ENCODE results near the gene RPS6KL1.

Gene RPS6KL1

DNA sequence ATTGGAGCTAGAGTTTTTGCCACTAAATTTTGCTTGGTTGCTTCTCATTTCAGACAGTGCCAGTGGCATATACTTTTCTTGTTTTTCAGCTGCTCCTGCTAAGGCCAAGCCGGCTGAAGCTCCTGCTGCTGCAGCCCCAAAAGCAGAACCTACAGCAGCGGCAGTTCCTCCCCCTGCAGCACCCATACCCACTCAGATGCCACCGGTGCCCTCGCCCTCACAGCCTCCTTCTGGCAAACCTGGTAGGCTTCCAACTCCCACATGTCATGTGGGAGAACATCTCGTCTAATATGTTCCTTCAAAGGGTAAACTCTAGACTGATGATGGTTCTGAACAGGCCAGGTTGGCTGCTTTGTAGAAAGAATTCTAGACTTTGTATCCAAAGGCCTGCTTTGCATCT is 30.3 kb downstream of the RPS6KL1 start:
- peaks cover 13% of the 10 kb centered on the region for H3K4me1 ChIP-seq
- DNase-seq (ENCODE audit: low spot score in 2 of 2): no peak
- in situ Hi-C loops (cut with MboI; ENCODE audit: low sequenced_read_pairs): no loop called here
- no peak overlapping the region for H3K4me3 ChIP-seq
- H3K36me3 ChIP-seq (replicated peaks): peaks cover 90% of the 10 kb centered on the region
- H3K27me3 ChIP-seq (ENCODE audit: low read depth): no peaks in the 10 kb centered on the region
- no peaks in the 10 kb centered on the region for H3K9me3 ChIP-seq

DNA sequence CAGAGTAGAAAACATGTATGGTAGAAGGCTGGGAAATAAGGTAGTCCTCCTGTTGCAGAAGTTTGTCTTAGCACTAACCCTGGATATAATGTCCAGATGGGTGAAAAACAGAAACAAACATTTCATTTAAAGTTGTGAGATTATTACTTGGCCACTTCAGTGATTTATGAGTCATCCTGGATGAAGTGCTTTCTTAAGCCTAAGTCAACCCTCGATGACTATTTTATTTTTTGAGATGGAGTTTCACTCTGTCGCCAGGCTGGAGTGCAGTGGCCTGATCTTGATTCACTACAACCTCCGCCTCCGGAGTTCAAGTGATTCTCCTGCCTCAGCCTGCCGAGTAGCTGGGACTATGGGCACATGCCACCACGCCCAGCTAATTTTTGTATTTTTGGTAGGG is 31.2 kb downstream of the RPS6KL1 start:
- no peak overlapping the region for H3K4me3 ChIP-seq
- H3K4me1 ChIP-seq: peaks cover 18% of the 10 kb centered on the region
- in situ Hi-C loops (cut with MboI; ENCODE audit: low sequenced_read_pairs): no loop called here
- peaks cover 88% of the 10 kb centered on the region for H3K36me3 ChIP-seq (replicated peaks)
- no peaks in the 10 kb centered on the region for H3K27me3 ChIP-seq (ENCODE audit: low read depth)
- no peak for DNase-seq (ENCODE audit: low spot score in 2 of 2)
- H3K9me3 ChIP-seq: no peaks in the 10 kb centered on the region

DNA sequence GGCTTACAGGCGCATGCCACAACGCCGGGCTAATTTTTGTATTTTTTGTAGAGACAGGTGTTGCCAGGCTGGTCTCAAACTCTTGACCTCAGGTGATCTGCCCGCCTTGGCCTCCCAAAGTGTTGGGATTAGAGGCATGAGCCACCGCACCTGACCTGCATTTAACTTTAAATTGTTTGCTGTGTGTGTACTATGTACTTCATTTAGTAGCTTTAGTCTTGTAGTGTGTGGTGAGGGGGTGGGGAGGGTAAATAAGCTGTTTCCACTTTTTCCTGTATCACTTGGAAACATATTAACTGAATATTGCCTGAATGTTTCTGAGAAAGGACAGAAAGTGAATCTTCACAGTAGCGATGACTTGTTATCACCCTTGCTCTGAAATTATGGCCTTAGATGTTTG is 32.8 kb downstream of the RPS6KL1 start:
- H3K9me3 ChIP-seq: no peaks in the 10 kb centered on the region
- peaks cover 77% of the 10 kb centered on the region for H3K36me3 ChIP-seq (replicated peaks)
- DNase-seq (ENCODE audit: low spot score in 2 of 2): no peak
- H3K27me3 ChIP-seq (ENCODE audit: low read depth): no peaks in the 10 kb centered on the region
- peaks cover 27% of the 10 kb centered on the region for H3K4me1 ChIP-seq
- H3K4me3 ChIP-seq: no peak overlapping the region
- in situ Hi-C loops (cut with MboI; ENCODE audit: low sequenced_read_pairs): no loop called here

DNA sequence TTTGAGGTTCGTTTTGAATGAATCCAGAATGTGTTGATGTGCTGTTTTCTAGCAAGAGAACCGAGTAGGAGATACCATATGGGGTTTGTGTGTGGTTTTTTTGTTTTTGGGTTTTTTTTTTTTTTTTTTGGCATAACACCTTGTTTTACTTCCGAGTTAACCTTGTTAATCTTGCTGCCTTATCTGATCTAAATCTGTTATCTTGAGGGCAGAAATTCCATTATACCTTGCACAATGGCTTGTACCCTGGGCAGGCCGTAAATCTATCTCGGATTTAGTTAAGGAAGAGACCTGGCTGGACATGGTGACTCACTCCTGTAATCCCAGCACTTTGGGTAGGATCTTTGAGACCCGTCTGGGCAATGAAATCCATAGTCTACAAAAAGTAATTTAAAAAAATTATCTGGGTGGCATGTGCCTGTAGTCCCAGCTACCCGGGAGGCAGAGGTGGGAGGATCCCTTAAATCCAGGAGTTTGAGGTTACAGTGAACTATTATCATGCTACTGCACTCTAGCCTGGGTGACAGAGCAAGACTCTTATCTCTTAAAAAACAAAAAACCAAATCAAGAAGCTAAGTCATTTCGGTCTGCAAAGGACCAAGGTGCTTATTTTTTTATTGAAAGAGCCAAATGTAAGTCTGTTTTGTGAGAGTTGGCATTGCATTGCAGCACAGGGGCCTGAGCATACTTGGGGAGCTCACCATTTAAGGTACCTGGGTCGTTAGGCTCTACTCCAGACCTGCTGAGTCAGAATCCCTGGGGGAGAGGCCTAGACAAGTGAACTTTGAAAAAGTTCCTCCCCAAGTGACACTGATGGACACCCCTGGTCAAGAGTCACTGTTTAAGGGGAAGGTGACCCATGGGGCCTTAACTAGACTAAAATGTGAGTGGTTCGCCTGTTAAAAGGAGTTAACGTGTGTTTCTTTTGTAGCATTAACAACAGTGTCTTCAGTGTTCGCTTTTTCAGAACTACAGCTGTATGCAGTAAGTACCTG is 34.6 kb downstream of the RPS6KL1 start:
- Histone ChIP-seq H3K4me3 (no peak overlapping the region), H3K27me3 (ENCODE audit: low read depth) (no peaks in the 10 kb centered on the region), H3K9me3 (no peaks in the 10 kb centered on the region), H3K36me3 (replicated peaks) (peaks cover 76% of the 10 kb centered on the region), H3K4me1 (peaks cover 43% of the 10 kb centered on the region)
- peak in 1 of 2 experiments; percentile 12 for DNase-seq (ENCODE audit: low spot score in 2 of 2)
- in situ Hi-C loops (cut with MboI; ENCODE audit: low sequenced_read_pairs): no loop called here

DNA sequence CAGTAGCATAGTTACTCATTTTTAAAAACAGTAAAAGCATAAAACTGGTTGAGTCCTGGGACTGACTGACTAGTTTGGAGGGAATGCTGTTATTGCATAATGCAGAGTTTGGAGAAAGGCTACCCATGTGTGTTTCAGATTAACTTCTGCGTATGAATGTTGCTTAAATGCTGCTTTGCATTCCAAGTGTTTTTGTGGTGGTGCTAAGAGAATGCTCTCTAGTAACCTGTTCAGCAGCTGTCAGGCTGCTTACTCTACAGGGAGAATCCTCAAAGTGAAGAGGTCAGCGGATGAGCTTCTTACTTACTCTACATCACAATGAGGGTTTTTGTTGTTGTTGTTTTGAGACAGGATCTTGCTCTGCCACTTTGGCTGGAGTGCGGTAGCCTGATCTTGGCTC is 37.1 kb downstream of the RPS6KL1 start:
- H3K27me3 ChIP-seq (ENCODE audit: low read depth): no peaks in the 10 kb centered on the region
- H3K4me3 ChIP-seq: no peak overlapping the region
- H3K36me3 ChIP-seq (replicated peaks): peaks cover 51% of the 10 kb centered on the region
- in situ Hi-C loops (cut with MboI; ENCODE audit: low sequenced_read_pairs): no loop called here
- no peak for DNase-seq (ENCODE audit: low spot score in 2 of 2)
- peaks cover 48% of the 10 kb centered on the region for H3K4me1 ChIP-seq
- no peaks in the 10 kb centered on the region for H3K9me3 ChIP-seq

DNA sequence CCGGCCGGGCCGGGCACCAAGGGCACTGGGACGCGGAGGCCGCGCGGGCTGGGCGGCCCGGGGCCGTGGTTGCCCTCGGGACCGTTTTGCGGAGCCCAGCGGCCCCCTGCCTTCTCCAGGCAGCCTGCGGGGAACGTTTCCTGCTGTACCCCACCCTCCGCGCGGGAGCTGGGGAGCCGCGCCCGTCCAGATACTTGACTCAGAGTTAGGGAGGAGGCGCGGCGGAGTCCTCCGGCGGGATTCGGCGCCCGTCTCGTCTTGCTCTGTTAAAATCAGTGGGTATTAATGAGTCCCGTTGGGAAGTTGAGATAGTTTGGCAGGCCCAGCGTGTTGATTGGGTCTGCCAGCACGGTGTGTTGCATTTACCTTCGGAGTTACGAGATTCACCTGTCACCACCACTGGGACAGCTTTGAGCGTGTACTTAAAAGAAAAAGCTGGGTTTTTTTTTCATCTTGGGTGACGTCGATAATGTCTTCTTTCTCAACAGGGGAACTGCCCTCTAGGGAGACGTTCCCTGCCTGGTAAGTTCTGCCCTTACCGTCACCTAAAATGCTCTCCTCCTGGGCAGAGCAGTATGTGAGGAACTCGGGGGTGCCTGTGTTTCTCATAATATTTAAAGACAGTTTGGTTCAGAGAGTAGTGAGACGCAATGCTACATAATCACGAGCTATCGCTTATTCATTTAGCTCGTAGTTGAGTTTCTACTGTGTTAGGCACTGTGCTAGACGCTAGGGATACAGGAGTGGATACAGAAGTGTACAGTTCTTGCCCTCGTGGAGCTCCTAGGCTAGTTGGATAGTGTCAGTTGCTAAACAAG is 40.7 kb downstream of the RPS6KL1 start:
- H3K36me3 ChIP-seq (replicated peaks): peaks cover 26% of the 10 kb centered on the region
- H3K4me3 ChIP-seq: peak overlapping the region; percentile 84
- DNase-seq (ENCODE audit: low spot score in 2 of 2): peak in 1 of 2 experiments; percentile 45
- H3K4me1 ChIP-seq: peaks cover 40% of the 10 kb centered on the region
- no peaks in the 10 kb centered on the region for H3K9me3 ChIP-seq
- in situ Hi-C loops (cut with MboI; ENCODE audit: low sequenced_read_pairs): no loop called here
- no peaks in the 10 kb centered on the region for H3K27me3 ChIP-seq (ENCODE audit: low read depth)

DNA sequence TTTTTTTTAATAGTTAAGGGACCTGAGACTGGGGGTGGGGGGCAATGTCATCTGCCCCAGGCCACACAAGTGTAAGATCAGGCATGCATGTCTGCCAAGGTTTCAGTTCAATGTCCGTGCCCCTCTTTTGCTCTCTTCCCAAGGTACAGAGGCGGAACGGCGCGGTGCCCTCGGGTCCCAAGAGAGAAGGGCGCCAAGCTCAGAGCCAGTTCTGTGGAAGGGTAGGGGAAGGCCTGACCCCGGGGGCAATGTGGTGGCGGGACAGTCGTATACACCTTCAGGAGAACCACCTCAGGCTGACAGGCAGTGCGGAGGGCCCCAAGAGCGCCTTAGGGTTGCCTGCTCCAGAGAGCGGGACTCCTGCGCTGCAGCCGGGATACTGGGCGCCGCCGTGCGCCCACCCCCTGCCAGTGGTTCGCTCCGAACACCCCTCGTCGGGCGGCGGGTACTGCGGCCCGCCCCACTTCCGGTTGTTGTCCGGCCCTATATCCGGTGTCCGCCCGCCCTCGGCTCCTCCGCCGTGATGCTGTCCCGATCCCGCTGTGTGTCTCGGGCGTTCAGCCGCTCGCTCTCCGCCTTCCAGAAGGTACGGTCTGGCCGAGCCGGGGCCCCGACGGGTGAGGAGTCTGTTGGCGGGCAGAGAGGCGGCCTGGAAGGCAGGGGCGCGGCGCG is 41.5 kb downstream of the RPS6KL1 start, which contains the start of gene DLST:
Gene DLST, plus strand, starts transcription at position 486 of the 672 bp plus-strand sequence. Its CDS starts 38 bp downstream, at position 524.
- peaks cover 37% of the 10 kb centered on the region for H3K4me1 ChIP-seq
- H3K4me3 ChIP-seq: peak within 1 kb of the TSS; percentile 84
- no peaks in the 10 kb centered on the region for H3K27me3 ChIP-seq (ENCODE audit: low read depth)
- peak; percentile 75 to 92 for DNase-seq (ENCODE audit: low spot score in 2 of 2)
- H3K36me3 ChIP-seq (replicated peaks): peaks cover 21% of the 10 kb centered on the region
- H3K9me3 ChIP-seq: no peaks in the 10 kb centered on the region
- in situ Hi-C loops (cut with MboI; ENCODE audit: low sequenced_read_pairs): no loop called here

DNA sequence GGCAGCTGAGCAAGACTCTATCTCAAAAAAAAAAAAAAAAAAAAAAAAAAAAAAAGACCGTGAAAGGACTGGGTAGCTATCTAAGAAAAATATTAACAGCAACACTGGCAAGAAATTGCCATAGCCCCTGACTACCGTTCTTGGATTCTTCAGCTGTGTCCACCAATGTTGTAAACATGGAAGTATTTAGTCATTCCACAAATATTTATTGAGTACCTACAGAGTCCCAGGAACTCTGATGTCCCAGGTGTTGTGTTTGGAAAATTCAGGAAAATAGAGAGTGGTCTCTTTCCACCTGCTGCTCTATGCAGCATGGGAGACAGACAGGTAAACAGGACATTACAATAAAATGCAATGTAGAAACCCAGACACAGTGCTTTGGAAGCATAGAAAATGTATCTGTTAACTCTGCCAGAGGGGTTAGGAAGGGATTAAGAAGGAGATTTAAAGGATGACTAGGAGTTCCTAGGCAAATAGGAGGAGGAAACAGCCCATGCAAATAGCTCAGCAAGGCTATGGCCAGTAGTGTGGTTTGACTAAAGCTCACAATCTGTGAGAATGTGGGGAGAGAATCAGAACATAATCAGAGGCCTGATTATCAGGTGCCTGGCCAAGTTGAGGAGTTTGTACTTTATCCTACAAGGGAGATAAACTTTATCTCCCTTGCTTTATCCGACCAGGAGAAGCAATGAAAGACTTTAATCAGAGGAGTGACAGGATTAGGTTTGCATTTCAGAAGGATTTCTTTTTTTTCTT is 43.5 kb downstream of the RPS6KL1 start:
- peaks cover 11% of the 10 kb centered on the region for H3K36me3 ChIP-seq (replicated peaks)
- no peak overlapping the region for H3K4me3 ChIP-seq
- in situ Hi-C loops (cut with MboI; ENCODE audit: low sequenced_read_pairs): no loop called here
- H3K4me1 ChIP-seq: peaks cover 23% of the 10 kb centered on the region
- no peak for DNase-seq (ENCODE audit: low spot score in 2 of 2)
- H3K27me3 ChIP-seq (ENCODE audit: low read depth): no peaks in the 10 kb centered on the region
- no peaks in the 10 kb centered on the region for H3K9me3 ChIP-seq

DNA sequence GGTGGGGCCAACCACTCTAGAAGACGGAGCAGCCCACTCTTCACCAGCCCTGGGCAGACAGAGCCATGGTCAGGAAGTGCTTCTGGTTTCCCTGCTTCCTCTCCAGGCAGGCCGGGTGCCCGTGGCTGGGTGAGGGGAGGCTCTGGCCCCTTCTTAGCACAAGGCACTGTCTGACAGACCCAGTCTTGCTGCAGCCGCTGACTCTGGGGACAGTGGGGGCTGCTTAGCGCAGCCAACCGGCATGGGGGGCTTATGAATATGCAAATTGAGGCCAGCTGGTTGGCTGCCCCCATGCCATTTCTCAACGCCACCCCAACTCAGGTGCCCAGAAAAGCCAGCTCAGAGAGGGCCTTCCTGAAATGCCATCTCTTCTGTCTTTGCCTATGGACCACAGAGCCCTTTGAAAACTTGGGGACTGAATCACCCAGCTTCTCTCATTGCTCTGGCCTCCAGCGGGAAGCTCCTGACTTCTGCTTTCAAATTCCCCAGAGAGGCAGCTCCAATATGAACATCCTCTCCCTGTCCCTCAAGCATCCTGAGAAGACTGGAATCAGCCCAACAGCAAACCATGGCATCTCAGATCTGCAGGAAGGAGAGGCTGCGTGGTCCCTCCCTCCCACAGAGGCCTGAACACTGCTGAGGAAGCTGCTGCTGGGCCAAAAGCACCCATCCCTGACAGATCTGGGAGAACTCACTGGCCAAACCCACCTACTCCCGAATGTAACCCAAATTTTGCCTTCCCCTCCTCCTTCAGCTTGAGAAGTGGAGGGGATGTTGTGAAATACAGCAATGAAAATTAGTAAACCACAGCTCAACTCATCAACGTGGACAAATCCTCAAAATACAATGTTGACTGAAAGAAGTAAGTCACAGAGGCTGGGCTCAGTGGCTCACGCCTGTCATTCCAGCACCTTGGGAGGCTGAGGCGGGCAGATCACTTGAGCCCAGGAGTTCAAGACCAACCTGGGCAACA is 46.8 kb downstream of the RPS6KL1 start, which contains the start of gene PROX2:
Gene PROX2, minus strand, starts transcription at position 205 of the 973 bp plus-strand sequence. CDS start 12,311 bp downstream, outside the sequence.
- in situ Hi-C loops (cut with MboI; ENCODE audit: low sequenced_read_pairs): no loop called here
- H3K27me3 ChIP-seq (ENCODE audit: low read depth): no peaks in the 10 kb centered on the region
- peaks cover 9% of the 10 kb centered on the region for H3K4me1 ChIP-seq
- no peak within 1 kb of the TSS for H3K4me3 ChIP-seq
- no peak for DNase-seq (ENCODE audit: low spot score in 2 of 2)
- H3K36me3 ChIP-seq (replicated peaks): no peaks in the 10 kb centered on the region
- H3K9me3 ChIP-seq: no peaks in the 10 kb centered on the region

DNA sequence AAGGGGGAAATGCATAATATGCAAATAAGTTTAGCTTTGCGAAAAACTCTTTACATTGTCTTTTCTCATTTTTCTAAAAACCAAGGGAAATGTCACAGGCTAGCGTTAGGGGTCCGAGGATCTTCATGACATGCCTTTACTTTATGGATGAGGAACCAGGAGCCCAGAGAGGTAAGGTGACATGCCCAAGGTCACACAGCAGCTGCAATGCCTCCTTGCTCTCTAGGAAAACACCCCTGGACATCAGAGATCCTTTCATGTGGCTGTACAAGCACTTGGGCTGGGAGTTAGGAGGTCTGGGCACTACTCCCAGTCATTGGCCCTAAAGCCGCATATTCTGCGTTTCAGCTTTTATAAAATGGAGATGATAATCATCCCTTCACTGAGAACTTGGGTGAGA is 47.9 kb downstream of the RPS6KL1 start:
- Histone ChIP-seq H3K4me1 (0 out of 2 replicates have a peak, but pooled peaks cover 2% of the 10 kb centered on the region), H3K4me3 (no peak overlapping the region), H3K9me3 (no peaks in the 10 kb centered on the region), H3K36me3 (replicated peaks) (no peaks in the 10 kb centered on the region), H3K27me3 (ENCODE audit: low read depth) (no peaks in the 10 kb centered on the region)
- no peak for DNase-seq (ENCODE audit: low spot score in 2 of 2)
- in situ Hi-C loops (cut with MboI; ENCODE audit: low sequenced_read_pairs): no loop called here

DNA sequence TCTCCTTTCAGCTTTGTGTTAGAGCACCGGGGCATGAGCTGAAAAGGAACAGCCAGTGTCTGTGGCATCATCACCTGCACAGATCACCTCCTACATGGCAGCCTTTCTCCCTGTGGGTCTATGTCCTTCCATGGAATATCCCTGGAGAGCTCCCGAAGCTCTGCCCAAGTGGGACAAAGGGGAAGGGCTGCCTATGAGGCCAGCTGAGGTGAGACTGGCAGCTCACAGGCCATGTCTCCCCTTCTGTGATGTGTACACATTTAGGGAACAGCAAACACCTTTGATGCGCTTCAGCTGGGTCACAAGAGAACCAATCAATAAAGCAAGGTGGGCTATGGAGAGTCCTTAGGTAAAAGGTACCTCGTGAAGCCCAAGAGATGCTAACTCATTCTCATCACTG is 51.2 kb downstream of the RPS6KL1 start:
- no peak for DNase-seq (ENCODE audit: low spot score in 2 of 2)
- in situ Hi-C loops (cut with MboI; ENCODE audit: low sequenced_read_pairs): no loop called here
- Histone ChIP-seq H3K4me1 (no peaks in the 10 kb centered on the region), H3K4me3 (no peak overlapping the region), H3K27me3 (ENCODE audit: low read depth) (no peaks in the 10 kb centered on the region), H3K36me3 (replicated peaks) (no peaks in the 10 kb centered on the region), H3K9me3 (no peaks in the 10 kb centered on the region)

DNA sequence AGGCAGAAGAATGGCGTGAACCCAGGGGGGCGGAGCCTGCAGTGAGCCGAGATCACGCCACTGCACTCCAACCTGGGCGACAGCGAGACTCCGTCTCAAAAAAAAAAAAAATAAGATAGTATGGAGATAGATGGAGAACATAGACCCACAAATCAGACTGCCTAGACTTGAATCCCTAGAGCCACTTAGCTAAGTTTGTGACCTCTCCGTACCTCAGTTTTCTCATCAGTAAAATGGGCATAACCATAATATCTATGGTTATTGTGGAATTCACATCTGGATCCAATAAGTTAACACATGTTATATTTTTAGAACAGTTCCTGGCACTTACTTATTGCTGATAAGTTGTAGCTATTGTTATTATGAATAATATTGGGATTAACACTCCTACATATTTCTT is 54.3 kb downstream of the RPS6KL1 start:
- no peaks in the 10 kb centered on the region for H3K9me3 ChIP-seq
- no peak overlapping the region for H3K4me3 ChIP-seq
- H3K36me3 ChIP-seq (replicated peaks): no peaks in the 10 kb centered on the region
- DNase-seq (ENCODE audit: low spot score in 2 of 2): no peak
- no peaks in the 10 kb centered on the region for H3K4me1 ChIP-seq
- in situ Hi-C loops (cut with MboI; ENCODE audit: low sequenced_read_pairs): no loop called here
- H3K27me3 ChIP-seq (ENCODE audit: low read depth): no peaks in the 10 kb centered on the region
